PC-9 (cell line): ENCODE data around the gene CNOT1. TPM values are rescaled to one million over a fixed set of nuclear protein-coding genes. Genes with fewer than 3 reads are reported as not detected.
A peak's percentile ranks its signal among the peaks of the same experiment; 100 is the strongest.

Source experiments
- BruUV-seq: library from RNA; stranded (reverse); fragments of 400-500 nt; replicated peaks from 2 replicates; lab custom pipeline; 2021; lab: Mats Ljungman, UMichigan
- CTCF ChIA-PET: fragments of 300-600 bp; sonication (Branson Sonifier 250); formaldehyde crosslinking; loops from one replicate; lab custom pipeline; 2022; ENCODE audit warnings: antibody characterized with exemption; lab: Charles Lee
- POLR2A ChIA-PET: fragments of 300-600 bp; sonication (Branson Sonifier 250); formaldehyde crosslinking; loops from one replicate; lab custom pipeline; 2022; ENCODE audit warnings: antibody characterized with exemption; ENCODE audit not compliant: unreplicated experiment; lab: Charles Lee
- DNase-seq, 2 experiments: peaks; one replicate each; pipeline versions ENCODE4 v3.0.0 to v3.0.0-alpha.2; 2015 to 2022; ENCODE audit warnings: mixed read lengths in 1 of 2
- H2AFZ ChIP-seq: fragments of 200-600 bp; sonication (generic); 2 replicates; pipeline ENCODE4 v1.8.1; 2017; ENCODE audit warnings: antibody characterized with exemption
- H3F3A ChIP-seq: fragments of 200-600 bp; sonication (generic); 2 replicates; pipeline ENCODE4 v1.8.1; 2017; ENCODE audit warnings: antibody characterized with exemption, mild to moderate bottlenecking, low read depth; ENCODE audit not compliant: insufficient read depth
- H3K27ac ChIP-seq: fragments of 200-600 bp; sonication (generic); 2 replicates; pipeline ENCODE4 v1.6.1; 2016; ENCODE audit warnings: mixed run types
- H3K27me3 ChIP-seq: fragments of 200-600 bp; sonication (generic); 2 replicates; pipeline ENCODE4 v1.6.1; 2016; ENCODE audit warnings: low read depth, mixed run types; ENCODE audit not compliant: insufficient read depth
- H3K36me3 ChIP-seq: fragments of 200-600 bp; sonication (generic); 2 replicates; pipeline ENCODE4 v1.6.1; 2016; ENCODE audit warnings: low read depth, mixed run types
- H3K4me1 ChIP-seq: fragments of 200-600 bp; sonication (generic); replicated peaks from 2 replicates; pipeline ENCODE4 v1.6.1; 2016; ENCODE audit warnings: mixed run types; ENCODE audit not compliant: insufficient read depth
- H3K4me2 ChIP-seq: fragments of 200-600 bp; sonication (generic); 2 replicates; pipeline ENCODE4 v1.6.1; 2017; ENCODE audit warnings: mixed run types
- H3K4me3 ChIP-seq: fragments of 200-600 bp; sonication (generic); 2 replicates; pipeline ENCODE4 v1.6.1; 2016; ENCODE audit warnings: mixed run types
- H3K79me2 ChIP-seq: fragments of 200-600 bp; sonication (generic); 2 replicates; pipeline ENCODE4 v1.6.1; 2017; ENCODE audit warnings: low read depth, mixed run types
- H3K9me2 ChIP-seq: fragments of 200-600 bp; sonication (generic); 2 replicates; pipeline ENCODE4 v1.8.1; 2017; ENCODE audit warnings: mild to moderate bottlenecking; ENCODE audit not compliant: insufficient read depth
- H3K9me3 ChIP-seq: fragments of 200-600 bp; sonication (generic); 2 replicates; pipeline ENCODE4 v1.8.1; 2016; ENCODE audit warnings: low read depth; ENCODE audit not compliant: insufficient read depth
- H4K20me1 ChIP-seq: fragments of 200-600 bp; sonication (generic); 2 replicates; pipeline ENCODE4 v1.8.1; 2017; ENCODE audit not compliant: insufficient read depth
- EZH2 ChIP-seq: fragments of 200-600 bp; sonication (generic); IDR thresholded peaks from 2 replicates; pipeline ENCODE4 v1.8.0; 2017; ENCODE audit warnings: antibody characterized with exemption, low read depth
- intact Hi-C: fragments of 100-400 bp; cut with micrococcal nuclease; formaldehyde crosslinking; loops from one replicate; pipeline ENCODE4 v1.10.0; 2022; ENCODE audit not compliant: unreplicated experiment
- total RNA-seq: library from RNA; stranded (reverse); gene quantifications from 2 replicates; pipeline ENCODE4 v1.2.3, GENCODE V29; 2021
- TF ChIP-seq, protein P1 (sequence below): fragments of 200-600 bp; sonication (generic); conservative IDR thresholded peaks from 2 replicates; pipeline ENCODE4 v1.6.1; 2017; ENCODE audit warnings: mixed run types, antibody characterized with exemption, mild to moderate bottlenecking, moderate library complexity

CNOT1 gene
- total RNA-seq, 1 experiment from 2014 or later: 233 TPM

DNA sequence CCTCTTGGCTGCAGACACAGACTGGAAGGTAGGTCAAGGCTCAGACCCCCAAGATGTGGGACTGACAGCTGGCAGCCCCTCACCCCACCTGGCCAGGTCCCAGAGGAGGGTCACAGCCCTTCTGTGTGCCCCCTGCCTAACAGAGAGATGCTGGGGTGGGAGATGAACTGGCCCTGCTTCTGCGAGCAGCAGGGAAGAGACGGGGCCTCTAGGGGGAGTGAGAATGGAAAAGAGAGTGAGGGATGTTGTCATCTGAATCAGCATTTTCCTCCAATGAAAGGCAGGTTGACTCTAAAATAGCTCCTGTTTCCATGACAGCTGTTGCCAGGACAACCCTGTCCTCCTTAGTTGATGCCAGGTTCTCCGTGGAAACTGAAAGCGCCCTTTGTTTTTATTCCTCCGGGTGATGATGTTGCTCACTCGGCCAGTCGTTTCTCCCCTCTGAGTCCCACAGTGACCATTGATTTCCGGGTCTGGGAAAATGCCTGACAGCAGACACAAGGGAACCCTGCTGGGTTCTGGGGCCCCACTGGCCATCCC is 134.6 kb downstream of the CNOT1 start:
- Histone ChIP-seq H4K20me1 (no peaks in the 10 kb centered on the region), H3K79me2 (no peaks in the 10 kb centered on the region), H3K4me1 (0 out of 2 replicates have a peak, but pooled peaks cover 1% of the 10 kb centered on the region), H3K4me2 (no peak overlapping the region), H3K27ac (no peak overlapping the region), H3K27me3 (no peaks in the 10 kb centered on the region), H3F3A (peaks cover 15% of the 10 kb centered on the region; the same call in 1 of the 2 replicates), H3K4me3 (no peak overlapping the region), H2AFZ (no peak overlapping the region), H3K36me3 (no peaks in the 10 kb centered on the region), H3K9me3 (no peaks in the 10 kb centered on the region), H3K9me2 (no peaks in the 10 kb centered on the region)
- BruUV-seq: no TSS peak
- TF ChIP-seq, protein P1, sequence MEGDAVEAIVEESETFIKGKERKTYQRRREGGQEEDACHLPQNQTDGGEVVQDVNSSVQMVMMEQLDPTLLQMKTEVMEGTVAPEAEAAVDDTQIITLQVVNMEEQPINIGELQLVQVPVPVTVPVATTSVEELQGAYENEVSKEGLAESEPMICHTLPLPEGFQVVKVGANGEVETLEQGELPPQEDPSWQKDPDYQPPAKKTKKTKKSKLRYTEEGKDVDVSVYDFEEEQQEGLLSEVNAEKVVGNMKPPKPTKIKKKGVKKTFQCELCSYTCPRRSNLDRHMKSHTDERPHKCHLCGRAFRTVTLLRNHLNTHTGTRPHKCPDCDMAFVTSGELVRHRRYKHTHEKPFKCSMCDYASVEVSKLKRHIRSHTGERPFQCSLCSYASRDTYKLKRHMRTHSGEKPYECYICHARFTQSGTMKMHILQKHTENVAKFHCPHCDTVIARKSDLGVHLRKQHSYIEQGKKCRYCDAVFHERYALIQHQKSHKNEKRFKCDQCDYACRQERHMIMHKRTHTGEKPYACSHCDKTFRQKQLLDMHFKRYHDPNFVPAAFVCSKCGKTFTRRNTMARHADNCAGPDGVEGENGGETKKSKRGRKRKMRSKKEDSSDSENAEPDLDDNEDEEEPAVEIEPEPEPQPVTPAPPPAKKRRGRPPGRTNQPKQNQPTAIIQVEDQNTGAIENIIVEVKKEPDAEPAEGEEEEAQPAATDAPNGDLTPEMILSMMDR: peak; percentile 65
- no peak for TF ChIP-seq EZH2
- intact Hi-C loops: no loop called here
- POLR2A ChIA-PET: no interaction called here
- CTCF ChIA-PET: interaction anchor here (0.7 kb wide), 1 partner anchor 166 kb away, joined by 5 read pairs; no protein-coding TSS in a partner anchor
- DNase-seq: peak; percentile 73 to 89

DNA sequence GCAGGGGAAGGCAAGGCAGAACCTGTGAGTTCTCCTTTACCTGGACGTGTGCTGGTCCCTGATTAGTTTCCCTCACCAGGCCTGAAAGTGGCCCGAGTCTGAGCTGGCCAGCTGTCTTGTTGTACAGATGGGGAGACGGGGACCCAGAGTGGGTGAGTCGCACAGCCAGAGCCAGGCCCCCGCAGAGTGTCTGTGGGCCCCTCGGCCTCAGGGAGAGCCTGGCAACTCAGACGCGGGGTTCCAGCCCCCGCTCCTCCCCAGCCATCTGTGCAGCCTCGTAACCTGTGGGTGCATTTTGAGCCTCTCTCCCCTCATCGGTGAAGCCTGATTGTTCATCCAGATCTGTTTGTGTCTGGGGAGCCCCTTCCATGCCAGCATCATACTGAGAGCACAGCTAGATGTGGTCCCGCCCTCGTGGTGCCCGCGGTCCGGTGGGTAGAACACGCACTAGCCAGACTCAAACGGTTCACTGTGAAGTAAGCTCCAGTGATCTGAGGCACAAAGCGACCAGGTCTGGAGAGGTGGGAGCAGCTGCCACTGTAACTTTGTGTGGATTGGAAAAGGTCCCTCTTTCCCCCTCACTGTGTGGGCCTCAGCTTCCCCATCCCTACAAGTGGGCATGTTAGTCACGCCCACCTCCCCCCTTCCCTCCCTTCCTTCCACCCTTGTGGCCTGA is 135.7 kb downstream of the CNOT1 start:
- Histone ChIP-seq H3K9me3 (no peaks in the 10 kb centered on the region), H3K4me1 (no peaks in the 10 kb centered on the region), H3K27me3 (no peaks in the 10 kb centered on the region), H4K20me1 (no peaks in the 10 kb centered on the region), H3K9me2 (no peaks in the 10 kb centered on the region), H3K4me2 (no peak overlapping the region), H2AFZ (no peak overlapping the region), H3F3A (peaks cover 15% of the 10 kb centered on the region; the same call in 1 of the 2 replicates), H3K27ac (no peak overlapping the region), H3K4me3 (no peak overlapping the region), H3K36me3 (no peaks in the 10 kb centered on the region), H3K79me2 (no peaks in the 10 kb centered on the region)
- POLR2A ChIA-PET: no interaction called here
- intact Hi-C loops: no loop called here
- TF ChIP-seq, protein P1: no peak
- no peak for TF ChIP-seq EZH2
- no TSS peak for BruUV-seq
- CTCF ChIA-PET: interaction anchor here (0.5 kb wide), 1 partner anchor 167 kb away, joined by 3 read pairs; no protein-coding TSS in a partner anchor
- no peak for DNase-seq

DNA sequence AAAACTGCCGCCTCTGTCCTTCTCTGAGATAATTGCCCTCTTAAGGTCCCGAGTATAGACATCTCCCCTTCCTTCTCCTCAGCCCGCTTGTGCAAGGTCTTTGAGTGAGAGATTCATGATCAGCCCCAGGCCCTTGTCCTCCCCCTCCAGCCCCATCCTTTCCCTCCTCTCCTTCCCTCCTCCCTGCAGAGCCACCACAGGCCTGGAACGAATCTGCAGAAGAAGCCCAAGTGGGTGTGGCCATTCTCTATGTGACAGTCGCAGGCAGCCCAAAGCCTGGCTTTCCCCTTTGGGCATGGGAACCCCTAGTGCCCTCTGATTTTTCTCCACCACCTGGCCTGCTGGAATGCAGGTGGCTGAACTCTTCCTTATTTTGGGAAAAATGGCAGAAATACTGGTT is 136.9 kb downstream of the CNOT1 start:
- intact Hi-C loops: no loop called here
- TF ChIP-seq, protein P1: no peak
- no peak for TF ChIP-seq EZH2
- Histone ChIP-seq H3K27me3 (no peaks in the 10 kb centered on the region), H4K20me1 (no peaks in the 10 kb centered on the region), H2AFZ (no peak overlapping the region), H3K4me3 (no peak overlapping the region), H3K27ac (no peak overlapping the region), H3K4me1 (no peaks in the 10 kb centered on the region), H3K79me2 (no peaks in the 10 kb centered on the region), H3K36me3 (no peaks in the 10 kb centered on the region), H3K4me2 (no peak overlapping the region), H3K9me2 (no peaks in the 10 kb centered on the region), H3K9me3 (no peaks in the 10 kb centered on the region), H3F3A (peaks cover 13% of the 10 kb centered on the region; the same call in 1 of the 2 replicates)
- DNase-seq: no peak
- ChIA-PET CTCF (interaction anchor here (0.7 kb wide), 1 partner anchor 164 kb away, joined by 3 read pairs; no protein-coding TSS in a partner anchor), POLR2A (no interaction called here)
- BruUV-seq: no TSS peak
